ENCODE results near the gene NGRN.
A peak's percentile ranks its signal among the peaks of the same experiment; 100 is the strongest.

- no peak for TF ChIP-seq CTCF (IDR thresholded peaks at IDR 0.05; ENCODE audit: poor library complexity, severe bottlenecking)
- no peak for TF ChIP-seq EZH2 (IDR thresholded peaks at IDR 0.05; ENCODE audit: borderline replicate concordance, insufficient read depth, low read length, poor library complexity, severe bottlenecking)
- no peak for TF ChIP-seq EP300 (conservative IDR thresholded peaks at IDR 0.05; ENCODE audit: poor library complexity, severe bottlenecking)
- no peak for TF ChIP-seq POLR2AphosphoS5 (IDR thresholded peaks at IDR 0.05)
- TF ChIP-seq SMC3 (conservative IDR thresholded peaks at IDR 0.05; ENCODE audit: poor library complexity), result peak; percentile 4
- TF ChIP-seq REST (IDR thresholded peaks at IDR 0.05; ENCODE audit: borderline replicate concordance), result no peak
Measured at GRCh38 chr15:90233387-90234095, 31.9 kb upstream of the NGRN start, which contains the start of gene CIB1.
